K562 (cell line): ENCODE data around the gene PCYT1A. TPM values are rescaled to one million over a fixed set of nuclear protein-coding genes. Genes with fewer than 3 reads are reported as not detected.

Experiments used
- ATAC-seq: fragments of 200-7000 bp; cut with Tn5 transposase; 3 replicates; pipeline ENCODE4 v1.9.1; 2020; ENCODE audit warnings: moderate library complexity
- BruUV-seq: library from RNA; stranded (reverse); fragments of 400-500 nt; replicated peaks from 2 replicates; lab custom pipeline; 2021; lab: Mats Ljungman, UMichigan
- CTCF ChIA-PET: fragments of 300-600 bp; formaldehyde crosslinking; extraction: SDS; loops from one replicate; lab custom pipeline; 2021; ENCODE audit warnings: low intra/inter-chr PET ratio; lab: Yijun Ruan, JAX
- POLR2A ChIA-PET: fragments of 300-600, 350-650 bp; sonication (Branson Sonifier 250); formaldehyde crosslinking; extraction: SDS; loops from one replicate; lab custom pipeline; 2021; ENCODE audit warnings: antibody characterized with exemption, inconsistent platforms; lab: Yijun Ruan, JAX
- DNase-seq, 4 experiments: peaks; one replicate each; pipeline versions ENCODE4 v3.0.0 to v3.0.0-alpha.2; 2011 to 2018; ENCODE audit warnings: low spot score in 3 of 4, mixed read lengths in 3 of 4; ENCODE audit errors: extremely low read depth in 1 of 4
- FAIRE-seq: peaks from 2 replicates; lab custom pipeline; 2011; peaks lifted over from hg19 to GRCh38; lab: Jason Lieb, UNC
- H2AFZ ChIP-seq: 2 replicates; pipeline ENCODE4 v1.6.0; 2011; ENCODE audit warnings: low read depth, low read length, control low read depth, inconsistent platforms
- H3K27ac ChIP-seq: fragments of 200-600 bp; 3 replicates; pipeline ENCODE4 v1.8.0; 2011; ENCODE audit warnings: low read depth, mild to moderate bottlenecking, control low read depth, inconsistent platforms, low read length, moderate library complexity, mixed read lengths; ENCODE audit errors: extremely low read depth
- H3K27me3 ChIP-seq, 2 experiments: fragments of 300-600 bp in 1 of 2; 2 replicates in 1 of 2; 3 replicates in 1 of 2; pipeline versions ENCODE4 v1.6.0 to v1.8.0; 2011; ENCODE audit warnings: inconsistent platforms in 2 of 2, low read length in 2 of 2, mild to moderate bottlenecking in 1 of 2, mixed read lengths in 1 of 2, moderate library complexity in 1 of 2; ENCODE audit not compliant: control insufficient read depth in 2 of 2, insufficient read depth in 2 of 2
- H3K36me3 ChIP-seq: fragments of 300-600 bp; 3 replicates; pipeline ENCODE4 v1.8.0; 2011; ENCODE audit warnings: mild to moderate bottlenecking, low read length, inconsistent platforms; ENCODE audit not compliant: control insufficient read depth, insufficient read depth
- H3K4me1 ChIP-seq, 2 experiments: fragments of 200-600 bp in 1 of 2; replicated peaks in 1 of 2; 2 replicates in 1 of 2; 3 replicates in 1 of 2; pipeline versions ENCODE4 v1.5.1 to v1.8.0; 2011; ENCODE audit warnings: inconsistent platforms in 2 of 2, low read length in 2 of 2, mild to moderate bottlenecking in 1 of 2, mixed read lengths in 1 of 2, moderate library complexity in 1 of 2; ENCODE audit not compliant: control insufficient read depth in 2 of 2, insufficient read depth in 2 of 2
- H3K4me2 ChIP-seq: 2 replicates; pipeline ENCODE4 v1.6.1; 2011; ENCODE audit warnings: low read length, control low read depth, inconsistent platforms, mixed read lengths; ENCODE audit not compliant: insufficient read depth
- H3K4me3 ChIP-seq: fragments of 200-600 bp; sonication (generic), shearing (Covaris generic); 2 replicates; pipeline ENCODE4 v1.5.1; 2016; ENCODE audit warnings: control low read depth, inconsistent platforms
- H3K79me2 ChIP-seq: fragments of 200-600 bp; 3 replicates; pipeline ENCODE4 v1.8.0; 2011; ENCODE audit warnings: low read length, inconsistent platforms; ENCODE audit not compliant: control insufficient read depth, insufficient read depth
- H3K9ac ChIP-seq, 2 experiments: 2 replicates each; pipeline versions ENCODE4 v1.6.0 to v1.6.1; 2011; ENCODE audit warnings: low read depth in 2 of 2, low read length in 2 of 2, control low read depth in 1 of 2, inconsistent platforms in 1 of 2, mild to moderate bottlenecking in 1 of 2, mixed read lengths in 1 of 2; ENCODE audit not compliant: insufficient read depth in 1 of 2
- H3K9me1 ChIP-seq: one replicate; pipeline ENCODE4 v1.6.0; 2011; ENCODE audit warnings: inconsistent platforms, mild to moderate bottlenecking, low read length, moderate library complexity; ENCODE audit not compliant: control insufficient read depth, insufficient read depth
- H3K9me3 ChIP-seq: replicated peaks from 2 replicates; pipeline ENCODE4 v1.5.1; 2011; ENCODE audit warnings: low read depth, low read length, inconsistent platforms; ENCODE audit not compliant: control insufficient read depth, insufficient read depth
- H4K20me1 ChIP-seq: replicated peaks from 2 replicates; pipeline ENCODE4 v1.6.1; 2011; ENCODE audit warnings: low read length, inconsistent platforms, mixed read lengths; ENCODE audit not compliant: control insufficient read depth, insufficient read depth
- RBM25 ChIP-seq: fragments of 200-400 bp; formaldehyde crosslinking; IDR thresholded peaks from 2 replicates; pipeline ENCODE4 v1.6.1; 2018; ENCODE audit warnings: low read length, low read depth, moderate library complexity; ENCODE audit not compliant: severe bottlenecking
- SP1 ChIP-seq: sonication (generic); formaldehyde crosslinking; IDR thresholded peaks from 2 replicates; pipeline ENCODE4 v1.8.1; 2022; ENCODE audit warnings: mild to moderate bottlenecking, missing genetic modification reagents
- ZNF121 ChIP-seq: sonication (generic); formaldehyde crosslinking; conservative IDR thresholded peaks from 2 replicates; pipeline ENCODE4 v1.8.0; 2022; ENCODE audit warnings: missing genetic modification reagents
- ZNF318 ChIP-seq, 2 experiments: fragments of 450-650 bp; IDR thresholded peaks; 2 replicates each; pipeline ENCODE4 v1.6.1; 2016; ENCODE audit warnings: mild to moderate bottlenecking in 2 of 2, borderline replicate concordance in 1 of 2, low read depth in 1 of 2, moderate library complexity in 1 of 2
- WGBS: fragments of 100-300 bp; shearing (Covaris generic); methylation state at CpG from one replicate; pipeline ENCODE4 v1.1.6; 2016; ENCODE audit warnings: low coverage, mixed read lengths; ENCODE audit not compliant: insufficient coverage; ENCODE audit errors: missing lambda C conversion rate; 5-methylcytosine and 5-hydroxymethylcytosine counted together
- in situ Hi-C: fragments of 300-500 bp; cut with MboI; formaldehyde crosslinking; loops from 4 replicates; pipeline ENCODE4 v1.15.0; 2018; ENCODE audit warnings: inconsistent platforms, mixed read lengths
- intact Hi-C: fragments of 100-400 bp; cut with micrococcal nuclease; formaldehyde crosslinking; loops from 2 replicates; pipeline ENCODE4 v1.14.2; 2022
- polyA plus RNA-seq, 8 experiments: library from polyadenylated mRNA; depleted of rRNA in 4 of 8; stranded (reverse) in 5 of 8; unstranded in 3 of 8; fragments of >200 nt; fragmentation: Nextera tagmentation in 2 of 8; fragmentation: Illumina TruSeq in 1 of 8; extraction: Ambion mirVana in 2 of 8; extraction: Trizol in 1 of 8; gene quantifications; 2 replicates each; pipeline versions ENCODE4 v1.2.1 to v1.2.3, GENCODE V29; 2011 to 2014; ENCODE audit warnings: inconsistent platforms in 1 of 8, missing spikeins in 1 of 8
- total RNA-seq, 7 experiments: library from RNA; depleted of rRNA in 6 of 7; stranded (reverse); fragments of >200 nt in 6 of 7; fragmentation: Illumina TruSeq in 2 of 7; extraction: Trizol in 2 of 7; gene quantifications; 2 replicates each; pipeline versions ENCODE4 v1.2.1 to v1.2.3, GENCODE V29; 2011 to 2021; ENCODE audit warnings: low replicate concordance in 1 of 7

Gene PCYT1A
- total and polyA plus RNA-seq, 9 of the 15 experiments (the other 6 are each of a cell fraction or from before 2014, with no cell fraction given): 13.4 to 62.8 (median 49.4) TPM

- H4K20me1 ChIP-seq: no peaks in the 10 kb centered on the region
- H3K4me3 ChIP-seq: no peak overlapping the region
- POLR2A ChIA-PET: interaction anchor here (1.3 kb wide), 1 partner anchor 11 kb away, joined by 3 read pairs; no protein-coding TSS in a partner anchor
- TF ChIP-seq ZNF318 (IDR thresholded peaks at IDR 0.05; ENCODE audit: borderline replicate concordance in 1 of 2, low read depth in 1 of 2) (no peak), ZNF121 (CRISPR knock-in tag) (peak; percentile 65), SP1 (CRISPR knock-in tag) (no peak), RBM25 (peak; percentile 13)
- TF ChIP-seq, all 486 proteins: peak for 2
- Histone ChIP-seq H3K27ac (no peak overlapping the region), H3K79me2 (peaks cover 13% of the 10 kb centered on the region; the same call in 1 of the 3 replicates), H2AFZ (no peak overlapping the region), H3K4me1 (no peaks in the 10 kb centered on the region), H3K9me3 (peaks cover 9% of the 10 kb centered on the region; the same call in 1 of the 2 replicates), H3K9ac (no peak overlapping the region), H3K36me3 (peaks cover 53% of the 10 kb centered on the region), H3K4me2 (no peak overlapping the region), H3K27me3 (no peaks in the 10 kb centered on the region), H3K9me1 (no peaks in the 10 kb centered on the region)
- no TSS peak for BruUV-seq
- in situ Hi-C loops (loop anchor here (5.0 kb wide), 1 partner anchor 268 kb away; no protein-coding TSS in a partner anchor), intact Hi-C loops (loop anchor here (2.0 to 5.0 kb wide), 2 partner anchors 38 to 83 kb away; partner anchors contain the start of gene TM4SF19)
- no peak for DNase-seq
- 86% methylated on average over 5 of the region's 5 CpGs for WGBS
- FAIRE-seq: peak; percentile 11
- no peak for ATAC-seq
- CTCF ChIA-PET: interaction anchor here (1.6 to 1.9 kb wide), 2 partner anchors 191 to 264 kb away, joined by 10 to 23 read pairs; no protein-coding TSS in a partner anchor
Measured at GRCh38 chr3:196254376-196255283, 32.9 kb downstream of the PCYT1A start.
